ENCODE data around the gene IQGAP2.

- TF ChIP-seq CTCF (optimal IDR thresholded peaks at IDR 0.05 in 1 of 3, IDR thresholded peaks at IDR 0.05 in 1 of 3, conservative IDR thresholded peaks at IDR 0.05 in 1 of 3; ENCODE audit: extremely low read depth in 1 of 3, insufficient read depth in 2 of 3, low read length in 3 of 3) (no peak), EZH2 (IDR thresholded peaks at IDR 0.05; ENCODE audit: low read length) (no peak)
Observed at GRCh38 chr5:76582230-76583162, 179.4 kb downstream of the IQGAP2 start.

Data from keratinocyte (primary cell).